IMR-90 (cell line): Measurements from ENCODE around the gene NKG7. TPM values are rescaled to one million over a fixed set of nuclear protein-coding genes. Genes with fewer than 3 reads are reported as not detected.

Experiments
- ATAC-seq: fragments of 200-7000 bp; cut with Tn5 transposase; 2 replicates; pipeline ENCODE4 v1.9.1; 2020; ENCODE audit warnings: low read depth, mild to moderate bottlenecking, moderate library complexity
- BruUV-seq: library from RNA; stranded (reverse); fragments of 400-500 nt; replicated peaks from 2 replicates; lab custom pipeline; 2021; lab: Mats Ljungman, UMichigan
- CTCF ChIA-PET: fragments of 300-600 bp; formaldehyde crosslinking; extraction: SDS; loops from one replicate; lab custom pipeline; 2021; ENCODE audit warnings: antibody characterized with exemption; lab: Yijun Ruan, JAX
- POLR2A ChIA-PET: fragments of 300-600 bp; sonication (Branson Sonifier 250); formaldehyde crosslinking; loops from one replicate; lab custom pipeline; 2022; ENCODE audit warnings: antibody characterized with exemption; ENCODE audit not compliant: unreplicated experiment; lab: Charles Lee
- DNase-seq: peaks from one replicate; pipeline ENCODE4 v3.0.0; 2013
- H2AFZ ChIP-seq: replicated peaks from 2 replicates; pipeline ENCODE3; 2013; ENCODE audit warnings: low read length, mild to moderate bottlenecking; ENCODE audit not compliant: poor library complexity
- H2AK5ac ChIP-seq: 2 replicates; pipeline ENCODE4 v1.6.1; 2013; ENCODE audit warnings: low read depth, low read length, inconsistent platforms
- H2AK9ac ChIP-seq: replicated peaks from 2 replicates; pipeline ENCODE3; 2013; ENCODE audit warnings: mild to moderate bottlenecking, low read depth, low read length, moderate library complexity; ENCODE audit not compliant: poor library complexity
- H2BK120ac ChIP-seq: 2 replicates; pipeline ENCODE4 v1.6.1; 2013; ENCODE audit warnings: low read depth, low read length, inconsistent platforms
- H2BK15ac ChIP-seq: 3 replicates; pipeline ENCODE4 v1.6.1; 2013; ENCODE audit warnings: low read depth, low read length, inconsistent platforms
- H2BK20ac ChIP-seq: 2 replicates; pipeline ENCODE4 v1.6.1; 2013; ENCODE audit warnings: low read depth, mild to moderate bottlenecking, inconsistent platforms, low read length, moderate library complexity
- H2BK5ac ChIP-seq: 2 replicates; pipeline ENCODE4 v1.6.1; 2013; ENCODE audit warnings: mild to moderate bottlenecking, low read depth, low read length, inconsistent platforms; ENCODE audit not compliant: poor library complexity, severe bottlenecking
- H3K14ac ChIP-seq: replicated peaks from 2 replicates; pipeline ENCODE4 v1.6.1; 2013; ENCODE audit warnings: low read depth, low read length, inconsistent platforms
- H3K18ac ChIP-seq: 2 replicates; pipeline ENCODE4 v1.6.1; 2013; ENCODE audit warnings: low read depth, low read length, control low read depth
- H3K23ac ChIP-seq: 2 replicates; pipeline ENCODE4 v1.6.1; 2013; ENCODE audit warnings: low read depth, low read length, inconsistent platforms
- H3K27ac ChIP-seq: 2 replicates; pipeline ENCODE4 v1.5.1; 2013; ENCODE audit warnings: mild to moderate bottlenecking, control low read depth, low read length; ENCODE audit not compliant: insufficient read depth
- H3K27me3 ChIP-seq: 2 replicates; pipeline ENCODE4 v1.6.1; 2013; ENCODE audit warnings: low read length; ENCODE audit not compliant: control insufficient read depth, insufficient read depth
- H3K36me3 ChIP-seq: 2 replicates; pipeline ENCODE4 v1.6.1; 2013; ENCODE audit warnings: low read length, mixed read lengths; ENCODE audit not compliant: control insufficient read depth, insufficient read depth
- H3K4ac ChIP-seq: 2 replicates; pipeline ENCODE4 v1.6.1; 2013; ENCODE audit warnings: low read depth, low read length, inconsistent platforms
- H3K4me1 ChIP-seq: 2 replicates; pipeline ENCODE4 v1.6.1; 2013; ENCODE audit warnings: low read length, mixed read lengths; ENCODE audit not compliant: control insufficient read depth, insufficient read depth
- H3K4me2 ChIP-seq: 2 replicates; pipeline ENCODE4 v1.6.1; 2013; ENCODE audit warnings: low read depth, mild to moderate bottlenecking, control low read depth, low read length, moderate library complexity
- H3K4me3 ChIP-seq: 2 replicates; pipeline ENCODE4 v1.5.1; 2013; ENCODE audit warnings: low read depth, mild to moderate bottlenecking, control low read depth, low read length, moderate library complexity; ENCODE audit not compliant: insufficient read depth
- H3K56ac ChIP-seq: 2 replicates; pipeline ENCODE4 v1.6.1; 2013; ENCODE audit warnings: low read length, inconsistent platforms; ENCODE audit not compliant: insufficient read depth; ENCODE audit errors: extremely low read depth
- H3K79me1 ChIP-seq, 2 experiments: 2 replicates each; pipeline ENCODE4 v1.6.1; 2013; ENCODE audit warnings: low read length in 2 of 2, inconsistent platforms in 1 of 2, low read depth in 1 of 2
- H3K9ac ChIP-seq: 2 replicates; pipeline ENCODE4 v1.6.1; 2013; ENCODE audit warnings: low read depth, low read length, control low read depth
- H3K9me1 ChIP-seq: 2 replicates; pipeline ENCODE4 v1.6.1; 2013; ENCODE audit warnings: low read length, inconsistent platforms; ENCODE audit not compliant: insufficient read depth
- H3K9me3 ChIP-seq: 2 replicates; pipeline ENCODE4 v1.6.1; 2013; ENCODE audit warnings: low read length; ENCODE audit not compliant: control insufficient read depth, insufficient read depth
- H4K20me1 ChIP-seq: 2 replicates; pipeline ENCODE4 v1.6.1; 2013; ENCODE audit warnings: low read length, inconsistent platforms; ENCODE audit not compliant: insufficient read depth
- H4K5ac ChIP-seq: 2 replicates; pipeline ENCODE4 v1.6.1; 2013; ENCODE audit warnings: mild to moderate bottlenecking, low read depth, low read length, control low read depth
- H4K8ac ChIP-seq, 2 experiments: 2 replicates each; pipeline ENCODE4 v1.6.1; 2013; ENCODE audit warnings: low read depth in 2 of 2, low read length in 2 of 2, control low read depth in 1 of 2, inconsistent platforms in 1 of 2
- H4K91ac ChIP-seq: 2 replicates; pipeline ENCODE4 v1.6.1; 2013; ENCODE audit warnings: low read depth, low read length, inconsistent platforms; ENCODE audit not compliant: insufficient read depth
- BHLHE40 ChIP-seq: fragments of 150-350 bp; IDR thresholded peaks from 2 replicates; pipeline ENCODE4 v1.6.1; 2016; ENCODE audit warnings: mild to moderate bottlenecking, low read depth, low read length
- CEBPB ChIP-seq: IDR thresholded peaks from 2 replicates; pipeline ENCODE4 v1.6.1; 2012; ENCODE audit warnings: low read depth, low read length, improper control_type of control experiment
- MXI1 ChIP-seq: IDR thresholded peaks from 2 replicates; pipeline ENCODE4 v1.6.1; 2012; ENCODE audit warnings: low read depth, mild to moderate bottlenecking, low read length, moderate library complexity, borderline replicate concordance
- WGBS, 2 experiments: methylation state at CpG; one replicate each; pipeline versions ENCODE4 v1.1.5 to v1.1.7; 2013; ENCODE audit warnings: missing lambda C conversion rate in 2 of 2; ENCODE audit not compliant: insufficient read length in 1 of 2; ENCODE audit errors: extremely low coverage in 2 of 2; 5-methylcytosine and 5-hydroxymethylcytosine counted together
- dilution Hi-C: fragments of 300-500 bp; cut with HindIII; formaldehyde crosslinking; loops from one replicate; pipeline ENCODE4 v1.14.3; 2018; ENCODE audit warnings: low sequenced_read_pairs; ENCODE audit not compliant: unreplicated experiment
- in situ Hi-C: fragments of 300-500 bp; cut with MboI; formaldehyde crosslinking; loops from 3 replicates; pipeline ENCODE4 v1.14.3; 2019; ENCODE audit warnings: low sequenced_read_pairs, inconsistent platforms, mixed read lengths
- intact Hi-C: fragments of 100-400 bp; cut with micrococcal nuclease; formaldehyde crosslinking; loops from 2 replicates; pipeline ENCODE4 v1.10.0; 2022
- polyA plus RNA-seq, 3 experiments: library from polyadenylated mRNA; depleted of rRNA; stranded (reverse); fragments of >200 nt; gene quantifications; 2 replicates each; pipeline ENCODE4 v1.2.3, GENCODE V29; 2012; ENCODE audit warnings: low replicate concordance in 1 of 3
- total RNA-seq: library from RNA; depleted of rRNA; stranded (reverse); fragments of >200 nt; gene quantifications from 2 replicates; pipeline ENCODE4 v1.2.3, GENCODE V29; 2012

The NKG7 gene
- total and polyA plus RNA-seq, 2 of the 4 experiments (the other 2 are of a cell fraction), result not detected

DNA sequence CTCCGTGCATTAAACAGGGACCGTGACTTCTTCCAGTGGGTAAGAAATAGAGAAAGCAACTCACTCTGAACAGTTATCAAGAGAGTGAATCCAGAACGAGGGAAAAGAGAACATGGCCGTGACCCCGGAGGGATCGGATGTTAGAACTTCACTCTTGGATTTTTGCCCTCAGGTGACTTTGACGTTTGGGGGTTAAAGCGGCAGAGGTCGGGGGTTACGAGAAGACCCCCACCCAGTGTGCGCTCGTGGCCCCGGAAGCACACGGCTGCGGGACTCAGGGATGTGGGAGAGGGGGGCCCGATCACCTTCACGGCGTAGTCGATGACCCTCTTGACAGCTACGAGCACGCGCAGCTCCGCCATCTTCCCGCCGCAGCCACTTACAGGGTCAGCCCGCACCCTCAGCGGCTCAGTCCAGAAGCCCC is 6.5 kb downstream of the NKG7 start, which contains the start of gene ETFB:
Gene ETFB (minus strand): TSS at position 424 of the 424 bp plus-strand sequence. CDS start 62 bp downstream, at position 362.
- Histone ChIP-seq H3K27me3 (no peaks in the 10 kb centered on the region), H3K18ac (peak within 1 kb of the TSS; percentile 53), H4K91ac (peak within 1 kb of the TSS; percentile 92), H3K4me2 (peak within 1 kb of the TSS; percentile 96), H2BK5ac (peak within 1 kb of the TSS; percentile 90), H2AK5ac (peak within 1 kb of the TSS; percentile 93), H3K4me1 (peaks cover 16% of the 10 kb centered on the region), H3K36me3 (no peaks in the 10 kb centered on the region), H3K23ac (peak within 1 kb of the TSS; percentile 95), H2BK15ac (peak within 1 kb of the TSS; percentile 73; the same call in 2 of the 3 replicates), H3K4me3 (peak within 1 kb of the TSS; percentile 84), H4K5ac (peak within 1 kb of the TSS; percentile 66), H3K27ac (peak within 1 kb of the TSS; percentile 94), H3K9ac (peak within 1 kb of the TSS; percentile 94), H2AK9ac (peak within 1 kb of the TSS; percentile 99), H2BK120ac (peak within 1 kb of the TSS; percentile 58), H2BK20ac (0 out of 2 replicates have a peak within 1 kb of the TSS, but pooled peaks have one; percentile 3), H3K9me3 (no peaks in the 10 kb centered on the region), H3K79me1 (peaks cover 12 to 47% of the 10 kb centered on the region in 2 experiments; a peak in 3 of 4 replicates), H4K8ac (peak within 1 kb of the TSS; percentile 77 to 92), H3K14ac (peak within 1 kb of the TSS; percentile 90), H3K4ac (peak within 1 kb of the TSS; percentile 87), H2AFZ (peak within 1 kb of the TSS; percentile 100), H4K20me1 (no peaks in the 10 kb centered on the region), H3K56ac (peak within 1 kb of the TSS; percentile 83), H3K9me1 (peaks cover 15% of the 10 kb centered on the region)
- CTCF ChIA-PET, result no interaction called here
- no CpG with 5 or more reads among the region's 27 CpGs for WGBS, 2 experiments
- no peak for DNase-seq
- POLR2A ChIA-PET, result interaction anchor here (1.1 kb wide), 1 partner anchor 27 kb away, joined by 3 read pairs; no protein-coding TSS in a partner anchor
- no peak for ATAC-seq
- intact Hi-C loops, result loop anchor here (1.0 kb wide), 1 partner anchor 27 kb away; no protein-coding TSS in a partner anchor
- BruUV-seq, result TSS peak; percentile 70
- TF ChIP-seq BHLHE40 (peak; percentile 51), CEBPB (no peak), MXI1 (peak; percentile 66; the same call in 1 of the 2 replicates)
- dilution Hi-C loops, result no loop called here
- in situ Hi-C loops, result no loop called here
